ENCODE results near the gene PTEN.

The PTEN gene

DNA sequence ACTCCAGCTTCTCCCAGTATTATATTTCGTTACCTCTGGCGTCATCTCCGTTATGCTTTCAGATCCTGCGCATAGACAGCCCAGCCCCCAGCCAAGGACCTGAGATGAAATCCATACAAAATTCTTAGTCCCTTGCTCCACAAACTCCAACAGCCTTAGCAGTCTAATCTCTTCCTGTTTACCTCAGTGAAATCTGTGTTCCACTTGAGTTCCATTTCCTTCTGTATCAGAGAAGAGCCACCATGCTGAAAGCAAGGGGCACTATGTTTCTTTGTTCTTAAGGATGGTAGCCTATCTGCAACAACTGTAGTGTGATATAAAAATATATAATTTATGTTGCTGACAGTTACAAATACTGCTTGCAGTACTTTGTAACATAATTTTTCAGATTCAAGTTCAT lies 59.8 kb downstream of the PTEN start:
- no peak for DNase-seq

DNA sequence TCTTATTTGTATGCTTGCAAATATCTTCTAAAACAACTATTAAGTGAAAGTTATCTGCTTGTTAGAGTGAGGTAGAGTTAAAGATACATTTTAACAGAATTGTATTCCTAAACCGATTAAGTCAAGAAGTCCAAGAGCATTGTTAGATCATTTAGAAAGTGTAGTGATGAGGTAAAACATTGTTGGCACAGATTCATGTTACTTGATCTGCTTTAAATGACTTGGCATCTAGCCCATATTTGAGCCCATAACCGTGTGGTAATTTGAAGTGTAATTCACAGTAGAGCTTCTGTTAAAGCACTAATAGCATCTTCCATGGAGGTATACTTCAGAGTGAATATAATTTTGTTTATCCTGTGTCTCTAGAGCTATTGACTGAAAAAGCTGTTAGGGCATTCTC lies 62.1 kb downstream of the PTEN start:
- DNase-seq: peak; percentile 29

DNA sequence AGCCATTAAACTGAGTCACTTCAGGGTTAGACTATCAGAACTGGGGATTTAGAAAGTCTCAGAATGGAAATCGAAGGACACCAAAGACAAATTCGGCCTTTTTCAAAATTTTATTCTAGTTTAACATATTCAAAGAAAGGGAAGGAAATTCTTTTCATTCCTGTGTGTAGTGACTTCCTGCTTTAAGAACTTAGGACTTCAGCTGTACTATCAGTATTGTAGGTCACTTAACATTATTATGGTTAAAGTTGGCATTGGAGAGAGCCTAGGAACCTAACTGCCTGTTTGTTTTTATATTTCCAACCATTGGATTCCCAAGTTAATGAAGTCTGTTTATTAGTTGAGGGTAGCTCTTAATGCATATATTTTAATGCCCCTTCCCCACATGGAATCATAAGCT lies 63.7 kb downstream of the PTEN start:
- no peak for DNase-seq

DNA sequence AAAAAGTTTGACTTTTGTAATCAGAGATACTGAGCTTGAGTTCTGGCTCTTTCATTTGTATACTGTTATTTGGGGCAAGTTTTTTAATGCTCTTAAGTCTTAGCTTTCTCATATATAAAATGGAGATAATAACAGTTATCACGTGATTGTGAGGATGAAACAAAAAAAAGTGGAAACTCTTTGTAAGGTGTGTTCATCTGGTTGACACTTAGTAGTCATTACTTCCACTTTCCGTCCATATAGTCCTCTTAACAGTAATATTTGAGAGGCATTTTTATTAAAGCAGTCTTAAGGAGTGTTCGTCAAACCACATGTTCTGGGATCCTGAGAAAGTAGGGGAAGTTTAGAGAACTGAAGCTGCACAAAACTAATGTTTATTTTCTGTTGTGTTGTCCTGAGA lies 65.6 kb downstream of the PTEN start:
- DNase-seq: no peak

DNA sequence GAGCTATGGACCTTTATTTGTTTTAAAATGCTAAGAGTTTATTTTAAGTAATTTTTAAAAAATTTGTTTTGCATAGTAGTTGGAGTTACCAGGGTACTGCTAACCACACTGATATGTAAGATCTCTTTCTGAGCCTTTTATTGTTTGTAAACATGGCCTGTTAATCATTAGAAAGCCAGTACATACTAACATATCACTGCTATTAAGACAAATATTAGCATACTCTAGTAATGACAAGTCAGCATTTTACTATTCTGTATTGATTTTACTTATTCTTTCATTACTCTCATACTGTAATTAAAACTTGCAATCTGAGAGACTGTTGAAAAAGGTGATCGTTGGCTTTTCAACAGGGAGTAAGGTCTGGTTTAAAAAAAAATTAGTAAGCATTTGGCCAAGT lies 66.7 kb downstream of the PTEN start:
- DNase-seq: no peak

DNA sequence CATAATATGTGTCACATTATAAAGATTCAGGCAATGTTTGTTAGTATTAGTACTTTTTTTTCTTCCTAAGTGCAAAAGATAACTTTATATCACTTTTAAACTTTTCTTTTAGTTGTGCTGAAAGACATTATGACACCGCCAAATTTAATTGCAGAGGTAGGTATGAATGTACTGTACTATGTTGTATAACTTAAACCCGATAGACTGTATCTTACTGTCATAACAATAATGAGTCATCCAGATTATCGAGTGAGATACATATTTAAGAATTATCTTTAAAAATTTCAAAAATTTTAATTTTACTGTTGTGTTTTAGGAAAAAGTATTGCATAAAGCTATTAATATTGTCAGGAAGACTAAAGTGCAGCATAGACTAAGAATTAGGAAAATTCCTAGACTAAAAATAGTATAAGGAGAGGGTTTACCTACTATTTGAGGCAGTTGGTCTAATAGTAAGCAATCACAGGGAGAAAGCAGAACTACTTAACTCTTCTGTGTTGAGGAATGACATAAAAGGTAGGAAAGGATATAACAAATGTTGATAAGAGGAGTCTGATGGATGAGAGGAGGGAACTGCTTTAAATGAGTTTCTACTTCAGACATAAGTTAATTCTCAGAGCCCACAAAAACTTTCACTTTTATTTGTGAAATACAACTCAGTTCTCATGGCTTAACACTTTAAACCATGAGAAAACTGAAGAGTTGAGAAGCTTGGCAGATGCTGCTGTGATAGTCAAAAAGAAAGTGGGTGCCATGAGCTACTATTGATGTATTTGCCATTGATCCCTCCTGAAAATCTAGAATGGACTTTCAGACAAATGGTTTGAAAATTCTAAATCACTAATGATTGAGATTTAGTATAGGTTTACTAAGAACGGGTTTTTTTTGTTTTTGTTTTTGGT lies 67.8 kb downstream of the PTEN start:
- DNase-seq: peak; percentile 37

DNA sequence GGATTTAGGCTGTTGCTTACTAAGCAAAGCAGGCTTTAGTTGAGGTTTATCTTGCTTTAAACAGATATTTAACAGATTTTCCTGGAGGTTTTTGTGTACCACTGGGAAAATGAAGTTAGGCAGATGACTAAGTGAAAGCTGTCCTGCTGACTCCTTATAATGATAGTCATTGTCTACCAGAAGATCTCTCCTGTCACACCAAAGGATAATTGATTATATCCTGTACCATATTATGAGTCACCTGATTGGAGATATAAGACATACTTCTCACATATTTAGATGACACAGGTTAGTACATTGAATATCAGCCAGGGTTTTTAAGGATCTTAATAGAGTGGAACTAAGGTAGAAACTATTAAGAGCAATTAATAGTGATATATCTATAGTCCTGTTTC lies 68.4 kb downstream of the PTEN start:
- no peak for DNase-seq

DNA sequence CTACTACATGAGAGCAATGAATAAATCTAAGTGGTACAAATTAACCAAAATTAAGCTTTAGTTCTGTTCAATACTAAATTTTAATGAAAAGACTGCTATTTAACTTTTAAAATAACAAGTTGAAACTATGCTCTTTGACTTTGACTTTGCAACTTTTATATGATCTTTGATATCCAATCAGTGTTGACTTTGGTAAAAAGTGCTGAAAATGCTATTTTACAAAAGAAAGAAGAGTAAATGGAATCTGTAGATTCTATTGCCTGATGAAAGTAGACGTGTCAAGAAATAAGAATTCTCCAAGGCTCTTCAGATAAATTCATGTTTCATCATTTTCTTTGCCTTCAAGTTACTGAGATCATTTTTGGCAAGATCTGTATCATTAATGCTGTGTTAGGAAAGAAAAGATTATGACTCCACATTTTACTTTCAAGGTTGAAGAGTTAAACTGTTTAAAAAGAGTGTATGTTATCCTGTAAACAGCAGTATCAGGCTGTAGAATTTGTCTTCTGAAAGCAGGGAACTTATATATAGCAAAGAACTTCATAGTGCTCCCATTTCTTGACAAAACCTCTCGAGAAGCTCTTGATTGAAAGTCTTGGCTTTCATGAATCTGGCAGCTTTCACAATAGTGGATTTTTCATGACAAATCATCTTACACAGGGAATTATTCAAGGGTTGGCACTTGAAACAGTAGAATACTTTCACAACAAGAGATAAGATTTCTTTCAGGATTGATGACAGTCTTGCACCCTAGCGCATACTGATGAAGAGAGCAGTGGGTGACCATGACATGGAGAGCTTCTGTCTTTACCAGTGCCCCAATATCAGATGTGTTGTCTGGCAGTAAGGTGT lies 72.1 kb downstream of the PTEN start:
- DNase-seq: no peak

DNA sequence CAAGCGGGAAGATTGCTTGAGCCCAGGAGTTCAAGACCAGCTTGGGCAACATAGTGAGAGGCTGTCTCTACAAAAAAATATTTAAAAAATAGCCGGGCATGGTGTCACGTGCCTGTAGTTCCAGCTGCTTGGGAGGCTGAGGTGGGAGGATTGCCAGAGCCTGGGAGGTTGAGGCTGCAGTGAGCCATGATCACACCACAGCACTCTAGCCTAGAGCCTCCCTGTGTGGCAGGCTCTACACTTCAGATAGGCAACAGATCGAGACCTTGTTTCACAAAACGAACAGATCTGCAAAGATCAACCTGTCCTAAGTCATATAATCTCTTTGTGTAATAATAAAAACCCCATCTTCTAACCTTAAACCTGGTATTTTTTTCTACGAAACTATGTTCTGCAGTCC lies 76.8 kb downstream of the PTEN start:
- DNase-seq: no peak

DNA sequence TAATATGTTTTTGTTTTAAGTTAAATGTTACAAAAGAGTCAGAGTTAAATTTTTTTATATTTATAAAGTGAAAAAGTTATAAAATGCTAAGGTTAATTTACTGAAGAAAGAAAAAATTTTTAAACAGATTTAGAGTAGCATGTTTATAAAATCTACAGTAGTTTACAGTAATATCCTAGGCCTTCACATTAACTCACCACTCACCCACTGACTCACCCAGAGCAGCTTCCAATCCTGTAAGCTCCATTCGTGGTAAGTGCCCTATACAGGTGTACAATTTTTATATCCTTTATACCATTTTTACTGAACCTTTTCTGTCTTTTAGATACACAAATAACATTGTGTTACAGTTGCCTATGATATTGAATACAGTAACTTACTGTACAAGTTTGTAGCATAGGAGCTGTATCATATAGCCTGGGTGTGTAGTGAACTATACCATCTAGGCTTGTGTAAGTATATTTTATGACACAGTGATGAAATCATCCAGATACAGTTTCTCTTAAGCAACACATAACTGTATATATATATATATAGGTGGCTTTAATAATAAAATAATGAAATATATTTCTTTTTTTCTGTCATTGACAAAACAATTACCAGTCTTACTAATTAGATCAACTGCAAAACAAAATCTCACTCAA lies 79.6 kb downstream of the PTEN start:
- DNase-seq: no peak

DNA sequence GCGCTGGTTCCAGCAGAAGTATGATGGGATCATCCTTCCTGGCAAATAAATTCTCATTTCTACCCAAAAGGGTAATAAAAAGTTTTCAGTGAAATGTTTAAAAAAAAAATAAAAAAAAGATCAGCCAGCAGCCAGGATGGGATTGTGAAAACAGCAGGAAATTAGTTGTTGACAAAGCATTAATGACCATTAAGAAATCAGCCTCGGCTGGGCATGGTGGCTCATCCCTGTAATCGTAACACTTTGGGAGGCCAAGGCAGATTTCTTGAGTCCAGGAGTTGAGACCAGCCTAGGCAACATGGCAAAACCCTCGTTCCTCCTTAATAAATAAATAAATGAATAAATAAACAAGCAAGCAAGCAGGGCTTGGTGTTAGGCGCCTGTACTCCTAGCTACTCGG lies 82.6 kb downstream of the PTEN start:
- DNase-seq: no peak

DNA sequence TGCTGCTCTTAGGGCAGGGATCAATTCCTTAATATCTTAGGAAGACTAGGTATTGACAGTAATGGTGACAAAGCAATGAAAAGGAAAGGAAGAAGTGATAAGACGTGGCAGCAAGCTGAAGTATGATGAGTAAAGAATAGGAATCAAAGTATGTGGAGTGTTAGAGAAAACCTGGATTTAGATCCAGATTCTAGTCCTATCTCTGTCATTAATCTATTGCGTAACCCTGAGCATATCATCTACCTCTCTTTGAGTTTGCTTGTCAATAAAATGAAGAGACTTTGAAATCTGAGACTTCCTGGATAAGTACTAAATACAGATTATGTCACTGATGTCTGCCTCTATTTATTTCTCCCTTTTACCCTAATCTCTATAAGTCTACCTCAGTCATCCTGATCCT lies 89.2 kb downstream of the PTEN start:
- DNase-seq: no peak

DNA sequence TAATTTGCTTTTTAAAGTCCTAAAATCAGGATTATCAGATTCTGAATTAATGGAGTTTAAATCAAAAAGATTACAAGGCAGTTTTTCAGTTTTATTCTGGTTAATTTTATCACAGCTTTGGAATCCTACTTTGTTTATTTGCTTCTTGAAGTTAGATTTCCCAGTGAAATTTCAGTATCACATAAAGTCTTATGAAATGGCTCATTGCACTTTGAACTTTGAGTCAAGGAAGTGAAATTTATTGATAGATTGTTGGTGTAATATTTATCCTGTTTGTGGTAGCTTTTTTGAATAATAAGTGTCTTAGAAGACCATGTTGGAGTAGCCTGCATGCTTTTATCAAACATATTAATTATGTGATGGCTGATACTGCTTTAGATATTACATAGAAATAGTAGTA lies 92.6 kb downstream of the PTEN start:
- no peak for DNase-seq

DNA sequence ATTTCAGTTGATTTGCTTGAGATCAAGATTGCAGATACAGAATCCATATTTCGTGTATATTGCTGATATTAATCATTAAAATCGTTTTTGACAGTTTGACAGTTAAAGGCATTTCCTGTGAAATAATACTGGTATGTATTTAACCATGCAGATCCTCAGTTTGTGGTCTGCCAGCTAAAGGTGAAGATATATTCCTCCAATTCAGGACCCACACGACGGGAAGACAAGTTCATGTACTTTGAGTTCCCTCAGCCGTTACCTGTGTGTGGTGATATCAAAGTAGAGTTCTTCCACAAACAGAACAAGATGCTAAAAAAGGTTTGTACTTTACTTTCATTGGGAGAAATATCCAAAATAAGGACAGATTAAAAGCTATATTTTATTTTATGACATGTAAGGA lies 94.3 kb downstream of the PTEN start:
- DNase-seq: no peak

DNA sequence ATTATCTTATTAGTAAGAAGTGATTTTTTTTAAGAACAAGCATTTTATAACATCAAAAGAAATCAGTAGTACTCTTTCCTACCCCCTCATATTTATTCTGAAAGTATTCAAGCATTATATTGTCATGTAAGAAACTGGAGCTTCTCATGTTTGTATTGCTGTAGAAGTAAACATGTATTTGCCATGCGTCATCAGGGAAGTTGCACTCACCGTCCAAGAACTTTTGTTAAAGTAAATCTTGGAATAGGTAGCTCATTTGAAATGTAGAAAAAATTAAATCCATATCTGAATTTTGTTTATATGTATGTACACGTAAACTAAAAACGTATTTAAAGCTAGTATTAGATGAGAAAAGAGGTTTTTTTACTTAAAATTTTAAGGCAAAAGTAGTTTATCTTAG lies 96.8 kb downstream of the PTEN start:
- DNase-seq: no peak

DNA sequence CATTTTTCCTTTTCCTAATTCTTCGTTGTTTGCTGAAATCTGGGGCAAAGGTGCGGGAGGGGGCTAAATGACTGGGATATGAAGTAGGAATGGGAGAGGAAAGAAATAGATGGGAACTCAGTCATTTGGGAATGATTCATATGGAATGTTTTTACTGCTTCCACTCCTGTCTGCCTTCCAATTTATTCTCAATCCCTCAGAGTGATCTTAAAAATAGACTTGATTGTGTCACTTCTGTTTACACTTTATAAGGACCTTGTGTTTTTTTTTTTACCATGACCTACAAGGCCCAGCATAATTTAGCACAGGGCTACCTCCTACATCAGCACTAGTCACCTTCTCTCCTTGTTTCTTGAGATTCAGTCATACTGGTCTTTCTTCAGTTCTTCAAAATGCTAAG lies 97.9 kb downstream of the PTEN start:
- no peak for DNase-seq

DNA sequence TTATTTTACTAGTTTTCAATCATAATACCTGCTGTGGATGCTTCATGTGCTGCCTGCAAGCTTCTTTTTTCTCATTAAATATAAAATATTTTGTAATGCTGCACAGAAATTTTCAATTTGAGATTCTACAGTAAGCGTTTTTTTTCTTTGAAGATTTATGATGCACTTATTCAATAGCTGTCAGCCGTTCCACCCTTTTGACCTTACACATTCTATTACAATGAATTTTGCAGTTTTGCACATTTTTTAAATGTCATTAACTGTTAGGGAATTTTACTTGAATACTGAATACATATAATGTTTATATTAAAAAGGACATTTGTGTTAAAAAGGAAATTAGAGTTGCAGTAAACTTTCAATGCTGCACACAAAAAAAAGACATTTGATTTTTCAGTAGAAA lies 103.0 kb downstream of the PTEN start:
- DNase-seq: no peak

DNA sequence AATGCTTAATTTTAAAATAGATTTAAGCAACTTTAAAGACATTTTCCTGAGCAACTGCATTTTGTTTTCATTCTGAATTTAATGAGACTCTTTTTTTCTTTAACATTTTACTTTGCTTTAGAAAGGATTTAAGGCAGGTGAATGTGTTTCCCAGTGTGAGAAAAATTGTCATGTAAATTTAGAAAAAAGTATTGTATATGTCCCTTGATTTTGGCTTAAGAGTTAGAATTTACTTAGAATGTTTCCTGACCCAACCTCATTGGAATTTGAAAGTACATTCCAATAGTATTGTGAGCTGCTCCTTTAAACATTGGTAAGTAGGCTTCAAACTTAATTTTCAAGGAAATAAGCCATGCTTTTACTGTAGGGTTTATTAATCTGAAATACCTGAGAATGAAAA lies 110.2 kb downstream of the PTEN start:
- no peak for DNase-seq

DNA sequence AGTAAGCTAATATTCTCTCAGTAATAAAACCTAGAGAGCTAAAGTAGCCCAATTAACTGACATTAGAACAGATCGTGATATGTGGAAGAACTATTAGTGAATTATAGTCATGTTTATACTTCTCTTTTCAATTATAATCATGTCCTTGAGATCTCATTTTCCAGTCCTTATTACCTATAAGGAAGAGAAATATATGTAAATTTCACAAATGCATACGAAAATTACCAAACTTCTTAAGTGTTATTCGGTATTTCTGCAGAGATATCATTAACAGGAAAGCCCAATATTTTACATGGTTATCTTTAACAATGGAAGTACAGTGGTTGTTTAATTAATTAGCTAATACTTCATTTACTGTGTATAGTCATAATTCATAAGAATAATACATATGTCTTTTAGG lies 110.7 kb downstream of the PTEN start:
- no peak for DNase-seq

DNA sequence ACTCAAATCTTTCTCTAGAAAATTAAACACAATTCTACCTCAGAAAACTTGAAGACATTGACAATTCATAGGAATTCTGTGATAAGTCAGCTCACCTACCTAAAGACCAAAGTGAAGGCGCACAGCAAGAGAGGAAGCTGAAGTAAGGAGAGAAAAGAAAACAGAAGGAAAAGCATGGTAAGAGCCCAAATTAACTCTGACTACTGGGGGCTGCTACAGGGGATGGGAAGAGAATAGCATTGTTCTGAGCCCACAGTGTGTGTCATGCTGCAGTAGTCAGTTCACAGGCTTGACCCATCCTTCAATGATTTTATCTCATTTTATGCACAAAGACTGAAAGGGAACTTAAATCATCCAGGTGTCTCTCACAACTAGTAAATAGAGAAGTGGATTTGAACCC lies 111.3 kb downstream of the PTEN start:
- DNase-seq: no peak

DNA sequence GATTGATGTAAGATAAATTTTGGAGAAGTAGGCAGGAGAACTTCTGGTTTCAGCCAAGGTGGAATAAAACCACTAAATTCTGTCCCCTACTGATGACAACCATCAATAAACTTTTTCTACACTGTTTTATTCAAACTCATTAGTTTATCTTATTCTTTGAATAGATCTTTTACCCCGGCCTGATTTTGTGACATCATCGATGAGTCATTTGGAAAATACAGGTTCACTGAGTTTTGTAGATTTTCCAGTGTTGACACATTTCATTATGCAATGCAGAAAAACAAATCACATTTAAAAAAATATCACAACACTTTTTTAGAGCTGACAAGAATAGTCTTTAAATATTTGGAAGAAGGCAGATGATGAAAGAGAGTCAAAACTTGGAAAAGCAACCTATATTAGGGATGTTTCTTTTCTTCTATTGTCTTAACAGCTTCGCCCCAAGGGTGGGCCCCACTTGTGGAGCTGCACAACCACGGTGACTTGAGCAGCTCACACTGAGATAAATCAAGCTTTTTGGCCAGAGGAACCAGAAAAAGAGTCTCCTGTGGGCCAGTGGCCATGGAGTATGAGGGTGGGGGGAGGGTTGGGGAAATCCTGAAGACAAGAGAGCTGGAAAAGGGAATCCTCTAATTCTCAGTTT lies 112.8 kb downstream of the PTEN start:
- no peak for DNase-seq

DNA sequence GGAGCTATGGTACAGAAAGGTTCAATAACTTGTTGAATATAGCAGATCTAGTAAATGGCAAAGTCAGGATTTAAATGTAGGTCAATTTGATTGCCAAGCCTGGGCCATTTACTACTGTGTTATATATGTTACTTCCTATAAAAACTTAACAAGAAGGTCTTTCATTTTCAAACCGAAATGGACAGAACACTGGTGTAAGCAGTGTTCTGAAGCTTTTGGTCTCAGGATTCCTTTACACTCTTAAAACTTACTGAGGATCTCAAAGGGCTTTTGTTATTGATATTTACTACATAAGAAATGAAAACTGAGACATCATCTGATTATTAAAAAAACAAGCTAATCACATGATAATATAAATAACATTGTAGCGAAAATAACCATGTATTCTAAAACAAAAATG lies 114.7 kb downstream of the PTEN start:
- DNase-seq: no peak

DNA sequence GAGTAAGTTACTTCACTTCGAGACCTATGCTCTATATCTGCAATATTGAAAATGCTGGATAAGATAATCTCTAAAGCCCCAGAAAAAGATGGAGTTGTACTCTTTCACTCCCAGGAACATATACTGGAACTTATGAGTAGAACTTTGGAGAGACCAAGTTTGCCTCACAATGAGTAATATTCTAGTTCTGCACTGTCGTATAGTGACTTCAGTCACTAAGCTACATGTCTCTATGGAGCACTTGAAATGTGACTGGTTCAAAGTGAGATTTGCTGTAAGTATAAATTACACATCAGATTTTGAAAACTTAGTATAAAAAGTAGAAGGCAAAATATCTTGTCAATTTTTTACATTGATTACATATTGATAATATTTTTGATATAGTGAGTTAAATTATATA lies 116.4 kb downstream of the PTEN start:
- no peak for DNase-seq

Measured in OCI-M1 (cell line).